ENCODE data around the gene B3GALT5. TPM values are rescaled to one million over a fixed set of nuclear protein-coding genes. Genes with fewer than 3 reads are reported as not detected.

B3GALT5 gene
- polyA plus RNA-seq, 3 donors: not detected

GRCh38 chr21:39705849-39706248, 93.1 kb downstream of the B3GALT5 start:
- Histone ChIP-seq H3K9me3 (replicated peaks in 1 of 2; ENCODE audit: control insufficient read depth in 1 of 2, insufficient read depth in 1 of 2, low read length in 2 of 2) (peaks cover 0 to 7% of the 10 kb centered on the region in 2 donors), H3K27me3 (ENCODE audit: control insufficient read depth in 2 of 2, insufficient read depth in 2 of 2, low read length in 2 of 2) (no peaks in the 10 kb centered on the region), H2AFZ (ENCODE audit: insufficient read depth, low read depth, low read length, poor library complexity, severe bottlenecking) (no peak overlapping the region), H3K27ac (ENCODE audit: low read depth in 1 of 2, low read length in 2 of 2) (no peak overlapping the region), H3K9ac (ENCODE audit: insufficient read depth, low read length, poor library complexity, severe bottlenecking) (no peak overlapping the region), H4K20me1 (ENCODE audit: insufficient read depth, low read length) (no peaks in the 10 kb centered on the region), H3K79me2 (ENCODE audit: insufficient read depth, low read length) (no peaks in the 10 kb centered on the region), H3K4me1 (ENCODE audit: control insufficient read depth in 1 of 2, insufficient read depth in 2 of 2, low read length in 2 of 2) (no peaks in the 10 kb centered on the region), H3K4me2 (replicated peaks; ENCODE audit: extremely low read depth, low read length, poor library complexity, severe bottlenecking) (no peak overlapping the region), H3K36me3 (replicated peaks in 1 of 2; ENCODE audit: control insufficient read depth in 1 of 2, insufficient read depth in 2 of 2, low read length in 2 of 2) (no peaks in the 10 kb centered on the region), H3K4me3 (replicated peaks in 1 of 3; ENCODE audit: low read depth in 2 of 3, low read length in 3 of 3) (no peak overlapping the region)
- no peak overlapping the region for H3K4me3 Mint-ChIP-seq
- peaks cover 0 to 1% (median 0%) of the 10 kb centered on the region in 3 donors for H3K27me3 Mint-ChIP-seq (ENCODE audit: low read depth in 3 of 3)
- H3K36me3 Mint-ChIP-seq: no peaks in the 10 kb centered on the region
- H3K4me1 Mint-ChIP-seq: no peaks in the 10 kb centered on the region
- no peak for DNase-seq
- TF ChIP-seq, protein P1, sequence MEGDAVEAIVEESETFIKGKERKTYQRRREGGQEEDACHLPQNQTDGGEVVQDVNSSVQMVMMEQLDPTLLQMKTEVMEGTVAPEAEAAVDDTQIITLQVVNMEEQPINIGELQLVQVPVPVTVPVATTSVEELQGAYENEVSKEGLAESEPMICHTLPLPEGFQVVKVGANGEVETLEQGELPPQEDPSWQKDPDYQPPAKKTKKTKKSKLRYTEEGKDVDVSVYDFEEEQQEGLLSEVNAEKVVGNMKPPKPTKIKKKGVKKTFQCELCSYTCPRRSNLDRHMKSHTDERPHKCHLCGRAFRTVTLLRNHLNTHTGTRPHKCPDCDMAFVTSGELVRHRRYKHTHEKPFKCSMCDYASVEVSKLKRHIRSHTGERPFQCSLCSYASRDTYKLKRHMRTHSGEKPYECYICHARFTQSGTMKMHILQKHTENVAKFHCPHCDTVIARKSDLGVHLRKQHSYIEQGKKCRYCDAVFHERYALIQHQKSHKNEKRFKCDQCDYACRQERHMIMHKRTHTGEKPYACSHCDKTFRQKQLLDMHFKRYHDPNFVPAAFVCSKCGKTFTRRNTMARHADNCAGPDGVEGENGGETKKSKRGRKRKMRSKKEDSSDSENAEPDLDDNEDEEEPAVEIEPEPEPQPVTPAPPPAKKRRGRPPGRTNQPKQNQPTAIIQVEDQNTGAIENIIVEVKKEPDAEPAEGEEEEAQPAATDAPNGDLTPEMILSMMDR (IDR thresholded peaks at IDR 0.05): no peak
- intact Hi-C loops (cut with micrococcal nuclease): no loop called here
- peaks cover 2 to 20% (median 10%) of the 10 kb centered on the region in 7 donors for H3K9me3 Mint-ChIP-seq
- WGBS (ENCODE audit: insufficient coverage): 87% methylated on average over 2 of the region's 2 CpGs
- H3K27ac Mint-ChIP-seq: no peak overlapping the region

DNA sequence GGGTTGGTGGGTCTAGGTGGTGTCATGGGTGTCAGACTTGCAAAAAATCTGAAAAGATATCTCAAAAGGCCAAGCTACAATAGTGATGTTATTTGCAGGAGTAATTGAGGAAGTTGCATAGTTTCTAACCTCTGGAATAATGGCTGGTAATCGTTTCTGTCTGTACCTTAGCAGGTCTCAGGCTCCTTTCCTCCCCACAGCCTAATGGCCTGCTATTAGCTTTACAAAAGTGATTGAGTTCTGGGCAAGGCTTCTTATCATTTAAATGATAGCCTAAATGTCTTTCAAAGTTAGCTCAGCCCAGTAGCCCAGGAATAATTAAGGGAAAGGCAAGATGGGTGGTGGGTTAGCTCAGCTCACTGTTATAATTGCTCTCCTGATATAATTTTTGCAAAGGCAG, 94.6 kb downstream of the B3GALT5 start:
- H3K9me3 ChIP-seq (replicated peaks in 1 of 2; ENCODE audit: control insufficient read depth in 1 of 2, insufficient read depth in 1 of 2, low read length in 2 of 2): peaks cover 0 to 7% of the 10 kb centered on the region in 2 donors
- H3K27me3 Mint-ChIP-seq (ENCODE audit: low read depth in 3 of 3): peaks cover 0 to 3% (median 1%) of the 10 kb centered on the region in 3 donors
- no peak overlapping the region for H3K9ac ChIP-seq (ENCODE audit: insufficient read depth, low read length, poor library complexity, severe bottlenecking)
- H3K4me3 ChIP-seq (replicated peaks in 1 of 3; ENCODE audit: low read depth in 2 of 3, low read length in 3 of 3): no peak overlapping the region
- H3K4me3 Mint-ChIP-seq: no peak overlapping the region
- H3K79me2 ChIP-seq (ENCODE audit: insufficient read depth, low read length): no peaks in the 10 kb centered on the region
- no peak overlapping the region for H3K4me2 ChIP-seq (replicated peaks; ENCODE audit: extremely low read depth, low read length, poor library complexity, severe bottlenecking)
- no peaks in the 10 kb centered on the region for H4K20me1 ChIP-seq (ENCODE audit: insufficient read depth, low read length)
- no peaks in the 10 kb centered on the region for H3K4me1 Mint-ChIP-seq
- DNase-seq: no peak
- no peak overlapping the region for H3K27ac ChIP-seq (ENCODE audit: low read depth in 1 of 2, low read length in 2 of 2)
- peaks cover 2 to 20% (median 10%) of the 10 kb centered on the region in 7 donors for H3K9me3 Mint-ChIP-seq
- no peaks in the 10 kb centered on the region for H3K36me3 ChIP-seq (replicated peaks in 1 of 2; ENCODE audit: control insufficient read depth in 1 of 2, insufficient read depth in 2 of 2, low read length in 2 of 2)
- TF ChIP-seq, protein P1 (IDR thresholded peaks at IDR 0.05): no peak
- H3K4me1 ChIP-seq (ENCODE audit: control insufficient read depth in 1 of 2, insufficient read depth in 2 of 2, low read length in 2 of 2): no peaks in the 10 kb centered on the region
- no peaks in the 10 kb centered on the region for H3K27me3 ChIP-seq (ENCODE audit: control insufficient read depth in 2 of 2, insufficient read depth in 2 of 2, low read length in 2 of 2)
- no peaks in the 10 kb centered on the region for H3K36me3 Mint-ChIP-seq
- no CpG with 5 or more reads among the region's 1 CpG for WGBS (ENCODE audit: insufficient coverage)
- H2AFZ ChIP-seq (ENCODE audit: insufficient read depth, low read depth, low read length, poor library complexity, severe bottlenecking): no peak overlapping the region
- H3K27ac Mint-ChIP-seq: no peak overlapping the region
- intact Hi-C loops (cut with micrococcal nuclease): no loop called here
